Measurements from ENCODE around the gene RND2.

DNA sequence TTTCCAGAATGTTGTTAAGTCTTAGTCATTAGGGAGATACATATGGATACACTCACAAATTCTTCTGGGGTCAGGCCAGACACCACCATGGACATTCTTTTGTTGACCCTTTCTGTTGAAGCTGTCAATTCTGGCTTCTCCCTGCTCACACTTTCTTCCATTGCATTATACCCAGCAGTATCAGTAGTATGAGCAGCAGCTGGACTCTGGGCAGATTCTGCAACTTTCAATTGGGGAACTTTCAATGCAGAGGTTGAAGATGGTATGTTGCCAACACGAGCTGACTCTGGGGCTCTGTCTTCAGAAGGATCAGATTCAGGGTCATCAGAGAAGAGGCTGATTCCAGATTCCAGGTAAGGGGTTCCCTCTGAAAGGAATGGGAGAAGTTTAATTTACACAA lies 45.8 kb downstream of the RND2 start:
- TF ChIP-seq, protein P1, sequence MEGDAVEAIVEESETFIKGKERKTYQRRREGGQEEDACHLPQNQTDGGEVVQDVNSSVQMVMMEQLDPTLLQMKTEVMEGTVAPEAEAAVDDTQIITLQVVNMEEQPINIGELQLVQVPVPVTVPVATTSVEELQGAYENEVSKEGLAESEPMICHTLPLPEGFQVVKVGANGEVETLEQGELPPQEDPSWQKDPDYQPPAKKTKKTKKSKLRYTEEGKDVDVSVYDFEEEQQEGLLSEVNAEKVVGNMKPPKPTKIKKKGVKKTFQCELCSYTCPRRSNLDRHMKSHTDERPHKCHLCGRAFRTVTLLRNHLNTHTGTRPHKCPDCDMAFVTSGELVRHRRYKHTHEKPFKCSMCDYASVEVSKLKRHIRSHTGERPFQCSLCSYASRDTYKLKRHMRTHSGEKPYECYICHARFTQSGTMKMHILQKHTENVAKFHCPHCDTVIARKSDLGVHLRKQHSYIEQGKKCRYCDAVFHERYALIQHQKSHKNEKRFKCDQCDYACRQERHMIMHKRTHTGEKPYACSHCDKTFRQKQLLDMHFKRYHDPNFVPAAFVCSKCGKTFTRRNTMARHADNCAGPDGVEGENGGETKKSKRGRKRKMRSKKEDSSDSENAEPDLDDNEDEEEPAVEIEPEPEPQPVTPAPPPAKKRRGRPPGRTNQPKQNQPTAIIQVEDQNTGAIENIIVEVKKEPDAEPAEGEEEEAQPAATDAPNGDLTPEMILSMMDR (conservative IDR thresholded peaks at IDR 0.05; ENCODE audit: low read length): no peak
- no peak for TF ChIP-seq EZH2phosphoT487 (IDR thresholded peaks at IDR 0.05; ENCODE audit: borderline replicate concordance, low read depth, low read length)
